Fibroblast of lung (primary cell): ENCODE measurements around the gene SELPLG.

Source experiments
- CTCF ChIP-seq, 2 donors: IDR thresholded peaks in 1 of 2; conservative IDR thresholded peaks in 1 of 2; 1 replicate in 1 of 2; 2 replicates in 1 of 2; pipeline ENCODE4 v1.5.1; 2011 to 2012; ENCODE audit warnings: low read length in 2 of 2, control low read depth in 1 of 2, inconsistent platforms in 1 of 2, low read depth in 1 of 2, mild to moderate bottlenecking in 1 of 2
- EZH2 ChIP-seq: IDR thresholded peaks from 2 replicates; pipeline ENCODE4 v1.5.1; 2012; ENCODE audit warnings: low read length, control low read depth, mild to moderate bottlenecking; ENCODE audit errors: missing control alignments

- TF ChIP-seq EZH2 = no peak
- no peak for TF ChIP-seq CTCF (conservative IDR thresholded peaks at IDR 0.05 in 1 of 2, IDR thresholded peaks at IDR 0.05 in 1 of 2; ENCODE audit: low read depth in 1 of 2, low read length in 2 of 2)
These were observed 54.9 kb downstream of the SELPLG start for GRCh38 chr12:108578813-108579212.
